ENCODE data around the gene RYR2. TPM values are rescaled to one million over a fixed set of nuclear protein-coding genes. Genes with fewer than 3 reads are reported as not detected.

Gene RYR2
- total and polyA plus RNA-seq, 4 donors, result 0.43 to 11.6 (median 2.0) TPM

DNA sequence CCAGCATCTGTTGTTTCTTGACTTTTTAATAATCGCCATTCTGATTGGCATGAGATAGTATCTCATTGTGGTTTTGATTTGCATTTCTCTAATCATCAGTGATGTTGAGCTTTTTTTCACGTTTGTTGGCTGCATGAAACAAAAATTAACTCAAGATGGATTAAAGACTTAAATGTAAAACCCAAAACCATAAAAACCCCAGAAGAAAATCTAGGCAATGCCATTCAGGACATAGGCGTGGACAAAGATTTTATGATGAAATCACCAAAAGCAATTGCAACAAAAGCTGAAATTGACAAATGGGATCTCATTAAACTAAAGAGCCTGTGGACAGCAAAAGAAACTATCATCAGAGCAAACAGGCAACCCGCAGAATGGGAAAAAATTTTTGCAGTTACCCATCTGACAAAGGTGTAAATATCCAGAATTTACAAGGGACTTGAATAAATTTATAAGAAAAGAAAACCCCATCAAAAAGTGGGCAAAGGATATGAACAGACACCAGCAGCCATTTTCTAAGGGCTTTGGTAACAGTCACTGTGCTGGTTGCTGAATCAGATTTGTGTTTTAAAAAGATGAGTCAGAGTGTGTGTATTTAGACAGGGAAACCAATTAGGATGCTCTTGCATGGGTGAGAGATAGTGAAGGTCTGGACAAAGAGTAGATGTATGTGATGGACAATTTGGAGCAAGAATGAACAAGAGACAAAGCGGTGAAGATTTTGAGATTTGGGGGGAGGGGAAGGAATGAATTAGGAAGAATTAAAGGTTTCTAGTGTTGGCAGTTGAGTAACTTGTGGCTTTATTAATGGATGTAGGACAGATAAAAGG lies 110.7 kb downstream of the RYR2 start:
- no peak for ATAC-seq (ENCODE audit: insufficient read depth, low FRiP score)
- H3K9ac ChIP-seq (ENCODE audit: insufficient read depth in 1 of 2, low read length in 2 of 2), result no peak overlapping the region
- 81 to 82% methylated on average over 5 of the region's 5 CpGs for WGBS, 2 donors
- H3K27me3 ChIP-seq (ENCODE audit: control insufficient read depth in 3 of 3, insufficient read depth in 3 of 3, low read length in 2 of 3), result no peaks in the 10 kb centered on the region
- no peaks in the 10 kb centered on the region for H3K9me3 ChIP-seq (ENCODE audit: control insufficient read depth in 4 of 4, insufficient read depth in 3 of 4, low read length in 3 of 4)
- no peak for DNase-seq
- no peaks in the 10 kb centered on the region for H3K36me3 ChIP-seq (ENCODE audit: control insufficient read depth in 4 of 4, insufficient read depth in 4 of 4, low read length in 4 of 4)
- TF ChIP-seq, protein P1, sequence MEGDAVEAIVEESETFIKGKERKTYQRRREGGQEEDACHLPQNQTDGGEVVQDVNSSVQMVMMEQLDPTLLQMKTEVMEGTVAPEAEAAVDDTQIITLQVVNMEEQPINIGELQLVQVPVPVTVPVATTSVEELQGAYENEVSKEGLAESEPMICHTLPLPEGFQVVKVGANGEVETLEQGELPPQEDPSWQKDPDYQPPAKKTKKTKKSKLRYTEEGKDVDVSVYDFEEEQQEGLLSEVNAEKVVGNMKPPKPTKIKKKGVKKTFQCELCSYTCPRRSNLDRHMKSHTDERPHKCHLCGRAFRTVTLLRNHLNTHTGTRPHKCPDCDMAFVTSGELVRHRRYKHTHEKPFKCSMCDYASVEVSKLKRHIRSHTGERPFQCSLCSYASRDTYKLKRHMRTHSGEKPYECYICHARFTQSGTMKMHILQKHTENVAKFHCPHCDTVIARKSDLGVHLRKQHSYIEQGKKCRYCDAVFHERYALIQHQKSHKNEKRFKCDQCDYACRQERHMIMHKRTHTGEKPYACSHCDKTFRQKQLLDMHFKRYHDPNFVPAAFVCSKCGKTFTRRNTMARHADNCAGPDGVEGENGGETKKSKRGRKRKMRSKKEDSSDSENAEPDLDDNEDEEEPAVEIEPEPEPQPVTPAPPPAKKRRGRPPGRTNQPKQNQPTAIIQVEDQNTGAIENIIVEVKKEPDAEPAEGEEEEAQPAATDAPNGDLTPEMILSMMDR (IDR thresholded peaks at IDR 0.05; ENCODE audit: control extremely low read depth, extremely low read depth), result no peak
- no peak overlapping the region for H3K4me3 ChIP-seq
- peaks cover 1 to 25% (median 12%) of the 10 kb centered on the region in 5 donors for H3K4me1 ChIP-seq (ENCODE audit: control insufficient read depth in 5 of 5, insufficient read depth in 5 of 5, low read length in 5 of 5)
- peak overlapping the region in 1 of 2 donors; percentile 33 for H3K27ac ChIP-seq (ENCODE audit: low read depth in 1 of 2, low read length in 1 of 2)

DNA sequence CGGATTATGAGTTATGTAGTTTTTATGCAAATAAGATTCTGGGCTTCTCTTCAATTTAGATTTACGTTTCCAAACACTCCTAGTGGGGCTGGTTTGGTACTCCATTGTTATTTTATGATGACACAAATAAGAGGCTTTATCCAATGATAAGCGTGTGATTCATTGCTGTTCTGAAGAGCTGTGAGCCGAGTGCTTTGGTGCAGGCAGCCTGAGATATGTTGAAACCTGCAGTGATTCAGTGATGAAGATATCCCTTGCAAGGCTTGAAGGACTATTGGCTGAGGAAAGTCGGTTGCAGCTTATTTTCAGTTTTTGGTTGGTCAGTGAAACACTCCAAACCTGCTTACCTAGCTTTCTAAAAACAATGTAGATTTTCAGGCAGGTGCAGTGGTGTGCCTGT lies 112.2 kb downstream of the RYR2 start:
- H3K4me3 ChIP-seq, result no peak overlapping the region
- peaks cover 0 to 23% (median 12%) of the 10 kb centered on the region in 5 donors for H3K4me1 ChIP-seq (ENCODE audit: control insufficient read depth in 5 of 5, insufficient read depth in 5 of 5, low read length in 5 of 5)
- TF ChIP-seq, protein P1 (IDR thresholded peaks at IDR 0.05; ENCODE audit: control extremely low read depth, extremely low read depth), result no peak
- no peak overlapping the region for H3K9ac ChIP-seq (ENCODE audit: insufficient read depth in 1 of 2, low read length in 2 of 2)
- no peak overlapping the region for H3K27ac ChIP-seq (ENCODE audit: low read depth in 1 of 2, low read length in 1 of 2)
- WGBS, 2 donors, result 63 to 76% methylated on average over 5 of the region's 5 CpGs
- H3K27me3 ChIP-seq (ENCODE audit: control insufficient read depth in 3 of 3, insufficient read depth in 3 of 3, low read length in 2 of 3), result no peaks in the 10 kb centered on the region
- no peaks in the 10 kb centered on the region for H3K36me3 ChIP-seq (ENCODE audit: control insufficient read depth in 4 of 4, insufficient read depth in 4 of 4, low read length in 4 of 4)
- DNase-seq (peak in 1 of 3 donors; percentile 41), ATAC-seq (ENCODE audit: insufficient read depth, low FRiP score) (no peak)
- no peaks in the 10 kb centered on the region for H3K9me3 ChIP-seq (ENCODE audit: control insufficient read depth in 4 of 4, insufficient read depth in 3 of 4, low read length in 3 of 4)

DNA sequence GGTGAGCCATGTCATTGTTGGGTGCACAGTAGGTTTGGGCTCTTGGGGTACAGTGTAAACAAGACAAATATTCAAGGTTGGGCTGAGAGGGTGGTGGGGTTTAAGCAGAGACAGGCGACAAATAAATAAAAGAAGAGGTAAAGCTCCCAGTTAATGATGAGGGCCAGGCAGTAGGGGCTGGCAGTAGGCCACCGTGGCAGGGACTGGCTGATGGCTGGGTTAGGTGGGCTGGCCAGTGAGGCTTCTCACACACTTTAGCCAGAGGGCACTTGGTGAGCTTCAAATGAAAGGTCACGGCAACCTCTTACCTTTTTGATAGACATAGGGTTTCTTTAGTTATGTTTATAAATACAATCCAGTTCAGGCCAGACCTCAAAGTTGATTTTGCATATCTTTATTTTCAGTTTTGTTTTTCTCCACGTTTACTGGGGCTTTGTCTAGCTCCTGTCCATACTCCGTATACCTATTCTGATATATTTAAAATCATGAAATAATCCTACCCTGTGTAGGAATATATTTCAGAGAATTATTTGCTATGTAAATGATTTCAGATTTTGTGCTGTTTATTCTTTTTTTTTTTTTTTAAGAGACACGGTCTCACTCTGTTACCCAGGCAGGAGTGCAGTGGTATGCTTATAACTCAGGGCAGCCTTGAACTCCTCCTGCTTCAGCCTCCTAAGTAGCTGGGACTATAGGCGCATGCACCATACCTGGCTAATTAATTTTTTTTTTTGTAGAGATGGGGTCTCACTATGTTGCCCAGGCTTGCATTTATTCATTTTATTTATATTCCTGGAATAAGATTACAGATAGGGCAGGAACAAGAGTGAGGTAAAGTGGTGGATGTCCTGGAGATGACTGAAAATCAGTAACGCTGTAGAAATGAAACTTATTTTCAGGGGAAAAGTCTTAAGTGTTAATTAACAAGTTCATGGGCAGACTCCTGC lies 122.7 kb downstream of the RYR2 start:
- H3K36me3 ChIP-seq (ENCODE audit: control insufficient read depth in 4 of 4, insufficient read depth in 4 of 4, low read length in 4 of 4), result no peaks in the 10 kb centered on the region
- no peak for ATAC-seq (ENCODE audit: insufficient read depth, low FRiP score)
- DNase-seq, result no peak
- 80 to 87% methylated on average over 8 of the region's 8 CpGs for WGBS, 2 donors
- H3K9me3 ChIP-seq (ENCODE audit: control insufficient read depth in 4 of 4, insufficient read depth in 3 of 4, low read length in 3 of 4), result no peaks in the 10 kb centered on the region
- no peak overlapping the region for H3K9ac ChIP-seq (ENCODE audit: insufficient read depth in 1 of 2, low read length in 2 of 2)
- TF ChIP-seq, protein P1 (IDR thresholded peaks at IDR 0.05; ENCODE audit: control extremely low read depth, extremely low read depth), result no peak
- no peaks in the 10 kb centered on the region for H3K27me3 ChIP-seq (ENCODE audit: control insufficient read depth in 3 of 3, insufficient read depth in 3 of 3, low read length in 2 of 3)
- peaks cover 0 to 20% (median 2%) of the 10 kb centered on the region in 5 donors for H3K4me1 ChIP-seq (ENCODE audit: control insufficient read depth in 5 of 5, insufficient read depth in 5 of 5, low read length in 5 of 5)
- no peak overlapping the region for H3K27ac ChIP-seq (ENCODE audit: low read depth in 1 of 2, low read length in 1 of 2)
- H3K4me3 ChIP-seq, result no peak overlapping the region
